Keratinocyte (primary cell): ENCODE data around the gene CHD3. TPM values are rescaled to one million over a fixed set of nuclear protein-coding genes. Genes with fewer than 3 reads are reported as not detected.

Source experiments
- DNase-seq: peaks from one replicate; pipeline ENCODE4 v3.0.0-alpha.2; 2011; ENCODE audit warnings: low read depth, missing footprints, low spot score
- FAIRE-seq: peaks from 2 replicates; lab custom pipeline; 2011; peaks lifted over from hg19 to GRCh38; lab: Jason Lieb, UNC
- H2AFZ ChIP-seq: 2 replicates; pipeline ENCODE4 v1.6.0; 2012; ENCODE audit warnings: low read length, control low read depth, inconsistent platforms; ENCODE audit not compliant: control insufficient read depth
- H3K27ac ChIP-seq: 2 replicates; pipeline ENCODE4 v1.5.1; 2011; ENCODE audit warnings: low read length; ENCODE audit not compliant: control insufficient read depth, insufficient read depth
- H3K27me3 ChIP-seq: 3 replicates; pipeline ENCODE4 v1.6.0; 2011; ENCODE audit warnings: low read length; ENCODE audit not compliant: control insufficient read depth, insufficient read depth; ENCODE audit errors: extremely low read depth
- H3K36me3 ChIP-seq, 2 experiments: 2 replicates in 1 of 2; 3 replicates in 1 of 2; pipeline ENCODE4 v1.5.1; 2011; ENCODE audit warnings: low read length in 2 of 2, mild to moderate bottlenecking in 1 of 2; ENCODE audit not compliant: control insufficient read depth in 2 of 2, insufficient read depth in 2 of 2; ENCODE audit errors: extremely low read depth in 1 of 2
- H3K4me1 ChIP-seq: 3 replicates; pipeline ENCODE4 v1.5.1; 2011; ENCODE audit warnings: low read length; ENCODE audit not compliant: control insufficient read depth, insufficient read depth; ENCODE audit errors: extremely low read depth
- H3K4me2 ChIP-seq: 3 replicates; pipeline ENCODE4 v1.6.0; 2011; ENCODE audit warnings: low read depth, low read length; ENCODE audit not compliant: control insufficient read depth, insufficient read depth; ENCODE audit errors: extremely low read depth
- H3K4me3 ChIP-seq, 3 experiments: fragments of 200-600 bp in 1 of 3; sonication (generic) in 1 of 3; 2 replicates in 2 of 3; 3 replicates in 1 of 3; pipeline ENCODE4 v1.5.1; 2011 to 2016; ENCODE audit warnings: low read length in 3 of 3, mild to moderate bottlenecking in 3 of 3, control low read depth in 2 of 3, inconsistent platforms in 1 of 3, low read depth in 1 of 3, mixed read lengths in 1 of 3, mixed run types in 1 of 3, moderate library complexity in 1 of 3; ENCODE audit not compliant: control insufficient read depth in 2 of 3, insufficient read depth in 2 of 3; ENCODE audit errors: extremely low read depth in 1 of 3
- H3K79me2 ChIP-seq: 2 replicates; pipeline ENCODE4 v1.6.0; 2012; ENCODE audit warnings: low read length; ENCODE audit not compliant: control insufficient read depth, insufficient read depth
- H3K9ac ChIP-seq: 3 replicates; pipeline ENCODE4 v1.6.0; 2011; ENCODE audit warnings: low read length; ENCODE audit not compliant: control insufficient read depth, insufficient read depth; ENCODE audit errors: extremely low read depth
- H3K9me1 ChIP-seq: 3 replicates; pipeline ENCODE4 v1.6.0; 2011; ENCODE audit warnings: low read length; ENCODE audit not compliant: control insufficient read depth, insufficient read depth; ENCODE audit errors: extremely low read depth
- H3K9me3 ChIP-seq: 2 replicates; pipeline ENCODE4 v1.5.1; 2012; ENCODE audit warnings: low read depth, low read length; ENCODE audit not compliant: control insufficient read depth
- H4K20me1 ChIP-seq: 3 replicates; pipeline ENCODE4 v1.6.0; 2011; ENCODE audit warnings: low read length; ENCODE audit not compliant: control insufficient read depth, insufficient read depth; ENCODE audit errors: extremely low read depth
- CTCF ChIP-seq, 3 experiments: IDR thresholded peaks in 1 of 3; conservative IDR thresholded peaks in 1 of 3; optimal IDR thresholded peaks in 1 of 3; 2 replicates in 2 of 3; 3 replicates in 1 of 3; pipeline versions ENCODE3 to v1.5.1; 2011; ENCODE audit warnings: low read length in 3 of 3, mild to moderate bottlenecking in 3 of 3, moderate library complexity in 2 of 3, control low read depth in 1 of 3, inconsistent platforms in 1 of 3; ENCODE audit not compliant: insufficient read depth in 2 of 3; ENCODE audit errors: extremely low read depth in 1 of 3
- EZH2 ChIP-seq: IDR thresholded peaks from one replicate; pipeline ENCODE4 v1.6.1; 2012; ENCODE audit warnings: inconsistent platforms, mild to moderate bottlenecking, low read length, moderate library complexity
- dilution Hi-C: fragments of 300-500 bp; cut with MboI; formaldehyde crosslinking; loops from one replicate; pipeline ENCODE4 v1.7.0; 2020; ENCODE audit warnings: low sequenced_read_pairs; ENCODE audit not compliant: extremely low pct_ligation_motif_present
- polyA plus RNA-seq, 5 experiments: library from polyadenylated mRNA; depleted of rRNA in 3 of 5; stranded (reverse) in 3 of 5; stranded (forward) in 1 of 5; unstranded in 1 of 5; fragments of >200 nt; gene quantifications; 1 replicate in 1 of 5; 2 replicates in 3 of 5; 3 replicates in 1 of 5; pipeline versions ENCODE4 v1.2.1 to v1.2.3, GENCODE V29; 2011 to 2012; ENCODE audit warnings: missing spikeins in 2 of 5, low read depth in 1 of 5, low replicate concordance in 1 of 5

CHD3 gene
- polyA plus RNA-seq, 1 donor (not counting 4 experiments of a cell fraction or from before 2014, with no cell fraction given), result 30.1 TPM

- Histone ChIP-seq H3K9me1 (peaks cover 4% of the 10 kb centered on the region), H4K20me1 (no peaks in the 10 kb centered on the region), H2AFZ (no peak overlapping the region), H3K9me3 (no peaks in the 10 kb centered on the region), H3K27me3 (no peaks in the 10 kb centered on the region), H3K27ac (no peak overlapping the region), H3K4me2 (no peak overlapping the region), H3K9ac (no peak overlapping the region), H3K4me3 (no peak overlapping the region), H3K36me3 (peaks cover 20 to 23% of the 10 kb centered on the region in 2 experiments), H3K79me2 (peaks cover 28% of the 10 kb centered on the region), H3K4me1 (peaks cover 15% of the 10 kb centered on the region)
- no peak for FAIRE-seq
- TF ChIP-seq EZH2 (no peak), CTCF (optimal IDR thresholded peaks at IDR 0.05 in 1 of 3, IDR thresholded peaks at IDR 0.05 in 1 of 3, conservative IDR thresholded peaks at IDR 0.05 in 1 of 3; ENCODE audit: extremely low read depth in 1 of 3, insufficient read depth in 2 of 3, low read length in 3 of 3) (no peak)
- no peak for DNase-seq
- dilution Hi-C loops, result no loop called here
Measured at GRCh38 chr17:7935859-7936258, 47.3 kb downstream of the CHD3 start.

- H3K9ac ChIP-seq, result no peak overlapping the region
- no peaks in the 10 kb centered on the region for H3K27me3 ChIP-seq
- no peak overlapping the region for H2AFZ ChIP-seq
- no peaks in the 10 kb centered on the region for H3K4me1 ChIP-seq
- H3K4me3 ChIP-seq, result no peak overlapping the region
- H4K20me1 ChIP-seq, result no peaks in the 10 kb centered on the region
- dilution Hi-C loops, result no loop called here
- no peaks in the 10 kb centered on the region for H3K79me2 ChIP-seq
- no peak overlapping the region for H3K4me2 ChIP-seq
- FAIRE-seq, result no peak
- H3K9me1 ChIP-seq, result no peaks in the 10 kb centered on the region
- H3K27ac ChIP-seq, result no peak overlapping the region
- no peak for TF ChIP-seq EZH2
- no peak for TF ChIP-seq CTCF (optimal IDR thresholded peaks at IDR 0.05 in 1 of 3, IDR thresholded peaks at IDR 0.05 in 1 of 3, conservative IDR thresholded peaks at IDR 0.05 in 1 of 3; ENCODE audit: extremely low read depth in 1 of 3, insufficient read depth in 2 of 3, low read length in 3 of 3)
- peaks cover 30 to 36% of the 10 kb centered on the region in 2 experiments for H3K36me3 ChIP-seq
- no peak for DNase-seq
- no peaks in the 10 kb centered on the region for H3K9me3 ChIP-seq
Measured at GRCh38 chr17:7940034-7940433, 51.4 kb downstream of the CHD3 start.
